Lower leg skin (tissue), 4 donors: ENCODE results near the gene RGS7. TPM values are rescaled to one million over a fixed set of nuclear protein-coding genes. Genes with fewer than 3 reads are reported as not detected.
"Not testable (repeated sequence)": the region's sequence is repeated elsewhere in the genome, so short reads cannot be mapped to it uniquely, and the experiment has no call there.

Experiments
- DNase-seq, 2 donors: peaks; one replicate each; pipeline ENCODE4 v3.0.0-alpha.2; 2019; ENCODE audit warnings: low spot score in 2 of 2
- H3K4me3 ChIP-seq: fragments of 200-600 bp; sonication (generic); 2 replicates; pipeline ENCODE4 v1.5.1; 2017; ENCODE audit warnings: mild to moderate bottlenecking, low read depth; ENCODE audit not compliant: poor library complexity, severe bottlenecking
- POLR2A ChIP-seq, 2 donors: fragments of 450-650 bp; IDR thresholded peaks; one replicate each; pipeline ENCODE4 v1.6.1; 2016 to 2017; ENCODE audit warnings: antibody characterized with exemption in 2 of 2, mild to moderate bottlenecking in 1 of 2, moderate library complexity in 1 of 2
- WGBS, 2 donors: methylation state at CpG; one replicate each; pipeline ENCODE4 v1.1.5; 2018; 5-methylcytosine and 5-hydroxymethylcytosine counted together
- intact Hi-C: fragments of 100-400 bp; cut with DNase I; formaldehyde crosslinking; loops from one replicate; pipeline ENCODE4 v1.15.0; 2023; ENCODE audit warnings: low total_unique reads
- total RNA-seq, 4 donors: library from RNA; depleted of rRNA; stranded (reverse); fragments of >200 nt; gene quantifications; one replicate each; pipeline ENCODE4 v1.1.0, GENCODE V29; 2016
- TF ChIP-seq, protein P1 (sequence below), 3 donors: fragments of 450-650 bp; IDR thresholded peaks; one replicate each; pipeline ENCODE4 v1.5.1; 2016; ENCODE audit warnings: antibody characterized with exemption in 3 of 3, mild to moderate bottlenecking in 3 of 3, moderate library complexity in 2 of 3

RGS7 gene
- total RNA-seq, 4 donors from 2014 or later, result not detected

DNA sequence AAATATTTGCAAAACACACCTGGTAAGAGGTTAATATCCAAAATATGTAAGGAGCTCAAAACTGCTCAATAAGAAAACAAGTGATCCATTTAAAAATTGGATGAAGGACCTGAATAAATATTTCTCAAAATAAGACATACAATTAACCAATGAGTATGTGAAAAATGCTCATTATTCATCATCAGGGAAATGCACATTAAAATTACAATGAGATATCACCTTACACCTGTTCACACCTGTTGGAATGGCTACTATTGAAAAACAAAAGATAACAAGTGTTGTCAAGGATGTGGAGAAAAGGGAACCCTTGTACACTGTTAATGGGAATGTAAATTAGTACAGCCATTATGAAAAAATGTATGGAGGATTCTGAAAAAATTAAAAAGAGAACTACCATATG lies 609.1 kb downstream of the RGS7 start:
- H3K4me3 ChIP-seq, result no peak overlapping the region
- DNase-seq, result no peak
- no peak for TF ChIP-seq POLR2A (IDR thresholded peaks at IDR 0.05)
- TF ChIP-seq, protein P1, sequence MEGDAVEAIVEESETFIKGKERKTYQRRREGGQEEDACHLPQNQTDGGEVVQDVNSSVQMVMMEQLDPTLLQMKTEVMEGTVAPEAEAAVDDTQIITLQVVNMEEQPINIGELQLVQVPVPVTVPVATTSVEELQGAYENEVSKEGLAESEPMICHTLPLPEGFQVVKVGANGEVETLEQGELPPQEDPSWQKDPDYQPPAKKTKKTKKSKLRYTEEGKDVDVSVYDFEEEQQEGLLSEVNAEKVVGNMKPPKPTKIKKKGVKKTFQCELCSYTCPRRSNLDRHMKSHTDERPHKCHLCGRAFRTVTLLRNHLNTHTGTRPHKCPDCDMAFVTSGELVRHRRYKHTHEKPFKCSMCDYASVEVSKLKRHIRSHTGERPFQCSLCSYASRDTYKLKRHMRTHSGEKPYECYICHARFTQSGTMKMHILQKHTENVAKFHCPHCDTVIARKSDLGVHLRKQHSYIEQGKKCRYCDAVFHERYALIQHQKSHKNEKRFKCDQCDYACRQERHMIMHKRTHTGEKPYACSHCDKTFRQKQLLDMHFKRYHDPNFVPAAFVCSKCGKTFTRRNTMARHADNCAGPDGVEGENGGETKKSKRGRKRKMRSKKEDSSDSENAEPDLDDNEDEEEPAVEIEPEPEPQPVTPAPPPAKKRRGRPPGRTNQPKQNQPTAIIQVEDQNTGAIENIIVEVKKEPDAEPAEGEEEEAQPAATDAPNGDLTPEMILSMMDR (IDR thresholded peaks at IDR 0.05), result no peak
- intact Hi-C loops, result no loop called here

DNA sequence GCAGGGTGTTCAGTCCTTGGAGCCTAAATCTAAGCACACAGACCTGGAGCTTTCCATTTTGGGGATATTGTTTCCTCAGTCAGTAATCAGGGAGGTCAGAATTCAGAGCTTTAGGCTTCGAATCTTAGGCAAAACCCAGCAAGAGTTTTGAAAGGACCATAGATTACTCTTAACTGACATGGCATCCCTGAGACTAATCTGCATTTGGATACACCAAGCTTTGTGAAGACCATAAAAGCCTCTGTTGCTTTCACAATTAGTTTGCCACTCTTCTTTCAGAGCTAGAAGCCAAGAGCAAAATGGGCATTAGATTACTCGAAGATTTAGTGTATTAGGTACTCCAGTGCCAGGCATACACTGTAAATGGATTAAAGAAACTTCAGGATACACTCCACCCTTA lies 613.3 kb downstream of the RGS7 start:
- WGBS, 2 donors, result 54 to 63% methylated on average over 2 of the region's 2 CpGs
- DNase-seq, result no peak
- TF ChIP-seq, protein P1 (IDR thresholded peaks at IDR 0.05), result no peak
- no peak for TF ChIP-seq POLR2A (IDR thresholded peaks at IDR 0.05)
- intact Hi-C loops, result no loop called here
- no peak overlapping the region for H3K4me3 ChIP-seq

- DNase-seq, result no peak
- TF ChIP-seq POLR2A (IDR thresholded peaks at IDR 0.05), result no peak
- TF ChIP-seq, protein P1 (IDR thresholded peaks at IDR 0.05), result no peak
- intact Hi-C loops, result no loop called here
- H3K4me3 ChIP-seq, result no peak overlapping the region
- 58 to 59% methylated on average over 1 of the region's 1 CpG for WGBS, 2 donors
Measured at GRCh38 chr1:240739754-240740153, 617.3 kb downstream of the RGS7 start.

GRCh38 chr1:240739139-240739538 lies 617.9 kb downstream of the RGS7 start:
- DNase-seq, result no peak

DNA sequence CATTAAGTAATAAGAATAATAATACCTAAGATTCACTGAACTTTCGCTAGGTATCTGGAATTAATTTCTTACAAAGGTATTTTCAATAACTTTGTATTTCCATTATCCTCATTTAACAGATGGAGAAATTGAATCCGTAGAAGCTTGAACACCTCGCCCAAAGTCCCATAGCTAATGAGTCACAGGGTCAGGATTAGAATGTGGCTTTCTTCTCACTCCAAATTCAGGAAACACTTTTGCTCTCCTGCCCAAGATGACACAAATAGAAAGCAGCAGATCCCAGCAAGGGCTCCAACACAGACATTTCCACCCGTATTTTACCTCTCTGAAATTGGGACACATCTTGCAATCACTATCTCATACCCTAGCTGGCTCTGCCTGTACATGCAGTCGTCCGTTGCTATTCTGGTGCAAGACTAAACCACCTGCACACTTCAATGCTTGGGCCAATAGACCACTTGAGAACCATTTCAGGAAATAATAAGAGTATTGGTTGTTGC lies 619.2 kb downstream of the RGS7 start:
- DNase-seq, result no peak
- 71% methylated on average over 6 of the region's 6 CpGs for WGBS, 2 donors
- TF ChIP-seq, protein P1 (IDR thresholded peaks at IDR 0.05), result no peak
- TF ChIP-seq POLR2A (IDR thresholded peaks at IDR 0.05), result no peak
- H3K4me3 ChIP-seq, result no peak overlapping the region
- intact Hi-C loops, result no loop called here

More at GRCh38 chr1:240739139-240739538, 617.9 kb downstream of the RGS7 start:
- no peak overlapping the region for H3K4me3 ChIP-seq
- intact Hi-C loops, result no loop called here
- no peak for TF ChIP-seq POLR2A (IDR thresholded peaks at IDR 0.05)
- TF ChIP-seq, protein P1 (IDR thresholded peaks at IDR 0.05), result no peak

DNA sequence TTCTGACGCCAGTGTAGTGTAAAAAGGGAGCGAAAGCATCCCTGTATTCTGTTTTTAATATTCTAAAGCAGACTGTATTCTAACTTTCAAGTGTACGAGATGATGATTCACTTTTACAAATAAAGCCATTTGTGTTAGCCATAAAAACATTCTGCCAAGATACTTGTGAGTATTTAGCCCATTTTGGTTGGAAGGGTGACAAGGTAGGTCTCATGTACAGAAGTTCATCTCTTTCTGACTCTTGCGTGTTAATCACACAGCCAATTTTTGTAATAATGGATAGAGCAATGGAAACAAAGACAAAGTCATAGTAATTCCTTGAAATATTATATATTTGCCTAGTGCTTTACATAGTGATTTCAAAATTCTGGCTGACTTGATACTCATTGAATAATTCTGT lies 619.7 kb downstream of the RGS7 start:
- WGBS, 2 donors, result 47 to 69% methylated on average over 4 of the region's 4 CpGs
- DNase-seq, result no peak
- TF ChIP-seq POLR2A (IDR thresholded peaks at IDR 0.05), result no peak
- TF ChIP-seq, protein P1 (IDR thresholded peaks at IDR 0.05), result no peak

DNA sequence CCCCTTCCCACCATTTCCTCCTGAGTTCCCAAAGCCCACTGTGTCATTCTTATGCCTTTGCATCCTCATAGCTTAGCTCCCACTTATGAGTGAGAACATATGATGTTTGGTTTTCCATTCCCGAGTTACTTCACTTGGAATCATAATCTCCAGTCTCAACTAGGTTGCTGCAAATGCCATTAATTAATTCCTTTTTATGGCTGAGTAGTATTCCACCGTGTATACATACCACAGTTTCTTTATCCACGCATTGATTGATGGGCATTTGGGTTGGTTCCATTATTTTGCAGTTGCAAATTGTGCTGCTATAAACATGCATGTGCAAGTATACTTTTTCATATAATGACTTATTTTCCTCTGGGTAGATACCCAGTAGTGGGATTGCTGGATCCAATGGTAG lies 622.3 kb downstream of the RGS7 start:
- DNase-seq, intact Hi-C loops, H3K4me3 ChIP-seq: not testable (repeated sequence)
- 85 to 86% methylated on average over 3 of the region's 3 CpGs for whole genome bisulfite sequencing, 2 donors

More for the DNA sequence above, 619.7 kb downstream of the RGS7 start:
- intact Hi-C loops, result no loop called here
- no peak overlapping the region for H3K4me3 ChIP-seq
